ENCODE data around the gene LPO.

The LPO gene

DNA sequence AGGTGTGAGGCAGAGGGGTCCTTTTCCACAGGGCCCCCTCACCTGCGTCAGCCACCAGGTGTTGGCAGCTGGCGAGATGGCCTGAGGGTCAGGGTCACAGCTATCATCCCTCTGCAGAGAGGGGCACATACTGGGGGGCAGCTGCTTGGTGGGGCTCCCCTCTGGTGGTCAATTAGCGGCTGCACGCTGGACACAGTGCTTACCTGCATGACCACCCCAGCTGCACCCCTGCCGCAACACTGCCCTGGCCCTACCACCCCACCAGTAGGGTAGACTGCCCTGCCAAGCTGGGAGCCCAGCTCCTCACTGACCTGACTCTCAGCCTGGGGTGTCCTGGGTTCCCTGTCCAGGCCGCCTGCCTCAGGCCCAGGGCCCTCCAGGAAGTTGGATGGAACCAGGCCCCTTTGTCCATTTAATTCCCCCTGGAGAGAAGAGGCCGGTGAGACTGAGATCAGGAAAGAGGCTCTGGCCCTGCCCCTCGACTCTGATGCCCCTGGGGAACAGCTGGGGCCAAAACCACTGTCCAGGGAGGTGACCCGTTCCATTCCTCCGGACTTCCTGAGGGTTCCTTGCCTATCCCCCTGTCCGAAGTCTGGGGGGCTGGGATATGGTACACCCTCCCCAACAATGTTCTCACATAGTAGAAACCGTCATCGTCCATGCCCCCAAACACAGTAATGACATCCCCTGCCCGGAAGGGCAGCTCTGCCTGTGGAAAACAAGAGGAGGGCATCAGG is 66.5 kb downstream of the LPO start:
- Histone ChIP-seq H3K9ac (ENCODE audit: low read length) (no peak overlapping the region), H2AFZ (ENCODE audit: low read length) (peak overlapping the region; percentile 9; the same call in 1 of the 2 replicates), H3K9me2 (replicated peaks; ENCODE audit: insufficient read depth, low read length) (no peaks in the 10 kb centered on the region), H3K36me3 (replicated peaks; ENCODE audit: insufficient read depth, low read length) (no peaks in the 10 kb centered on the region), H3F3A (ENCODE audit: insufficient read depth, low read length) (peaks cover 10% of the 10 kb centered on the region), H3K27ac (ENCODE audit: low read length) (no peak overlapping the region), H3K27me3 (replicated peaks; ENCODE audit: insufficient read depth, low read length) (no peaks in the 10 kb centered on the region), H3K9me3 (replicated peaks; ENCODE audit: insufficient read depth, low read length) (no peaks in the 10 kb centered on the region), H3K4me3 (ENCODE audit: low read length) (no peak overlapping the region), H3K4me1 (ENCODE audit: low read length) (peaks cover 20% of the 10 kb centered on the region), H3K4me2 (ENCODE audit: low read depth, low read length) (no peak overlapping the region), H4K20me1 (ENCODE audit: insufficient read depth, low read length) (no peaks in the 10 kb centered on the region), H3K79me2 (ENCODE audit: low read length) (no peaks in the 10 kb centered on the region)
- TF ChIP-seq CTCF (IDR thresholded peaks at IDR 0.05; ENCODE audit: low read length) (no peak), EZH2 (optimal IDR thresholded peaks at IDR 0.05; ENCODE audit: low read depth, low read length) (no peak), EZH2phosphoT487 (IDR thresholded peaks at IDR 0.05; ENCODE audit: low read length) (no peak)
- DNase-seq = no peak

GRCh38 chr17:58305626-58306025 is 67.2 kb downstream of the LPO start:
- Histone ChIP-seq H3K27me3 (replicated peaks; ENCODE audit: insufficient read depth, low read length) (no peaks in the 10 kb centered on the region), H3K9me3 (replicated peaks; ENCODE audit: insufficient read depth, low read length) (no peaks in the 10 kb centered on the region), H3F3A (ENCODE audit: insufficient read depth, low read length) (peaks cover 9% of the 10 kb centered on the region), H4K20me1 (ENCODE audit: insufficient read depth, low read length) (no peaks in the 10 kb centered on the region), H3K4me2 (ENCODE audit: low read depth, low read length) (no peak overlapping the region), H3K27ac (ENCODE audit: low read length) (no peak overlapping the region), H3K4me3 (ENCODE audit: low read length) (no peak overlapping the region), H3K79me2 (ENCODE audit: low read length) (no peaks in the 10 kb centered on the region), H3K4me1 (ENCODE audit: low read length) (peaks cover 13% of the 10 kb centered on the region), H3K9me2 (replicated peaks; ENCODE audit: insufficient read depth, low read length) (no peaks in the 10 kb centered on the region), H2AFZ (ENCODE audit: low read length) (no peak overlapping the region), H3K36me3 (replicated peaks; ENCODE audit: insufficient read depth, low read length) (no peaks in the 10 kb centered on the region), H3K9ac (ENCODE audit: low read length) (no peak overlapping the region)
- TF ChIP-seq CTCF (IDR thresholded peaks at IDR 0.05; ENCODE audit: low read length) (no peak), EZH2phosphoT487 (IDR thresholded peaks at IDR 0.05; ENCODE audit: low read length) (no peak), EZH2 (optimal IDR thresholded peaks at IDR 0.05; ENCODE audit: low read depth, low read length) (no peak)
- DNase-seq = no peak

GRCh38 chr17:58306131-58306951 is 68.0 kb downstream of the LPO start:
- Histone ChIP-seq H3K36me3 (replicated peaks; ENCODE audit: insufficient read depth, low read length) (no peaks in the 10 kb centered on the region), H3K9me3 (replicated peaks; ENCODE audit: insufficient read depth, low read length) (no peaks in the 10 kb centered on the region), H3K9me2 (replicated peaks; ENCODE audit: insufficient read depth, low read length) (no peaks in the 10 kb centered on the region), H3K4me2 (ENCODE audit: low read depth, low read length) (no peak overlapping the region), H4K20me1 (ENCODE audit: insufficient read depth, low read length) (no peaks in the 10 kb centered on the region), H2AFZ (ENCODE audit: low read length) (no peak overlapping the region), H3K27ac (ENCODE audit: low read length) (no peak overlapping the region), H3K27me3 (replicated peaks; ENCODE audit: insufficient read depth, low read length) (no peaks in the 10 kb centered on the region), H3K79me2 (ENCODE audit: low read length) (no peaks in the 10 kb centered on the region), H3K9ac (ENCODE audit: low read length) (no peak overlapping the region), H3K4me1 (ENCODE audit: low read length) (peaks cover 6% of the 10 kb centered on the region), H3K4me3 (ENCODE audit: low read length) (no peak overlapping the region), H3F3A (ENCODE audit: insufficient read depth, low read length) (peaks cover 2% of the 10 kb centered on the region; the same call in 1 of the 2 replicates)
- no peak for TF ChIP-seq EZH2phosphoT487 (IDR thresholded peaks at IDR 0.05; ENCODE audit: low read length)
- TF ChIP-seq EZH2 (optimal IDR thresholded peaks at IDR 0.05; ENCODE audit: low read depth, low read length) = no peak
- TF ChIP-seq CTCF (IDR thresholded peaks at IDR 0.05; ENCODE audit: low read length) = no peak
- no peak for DNase-seq

Data from MM.1S (cell line).